ENCODE data around the gene SAE1.

GRCh38 chr19:47094557-47095475 is 35.8 kb upstream of the SAE1 start:
- TF ChIP-seq CTCF (IDR thresholded peaks at IDR 0.05), result no peak
- TF ChIP-seq POLR2A (IDR thresholded peaks at IDR 0.05), result no peak

All from breast epithelium (tissue), 3 donors.